GOT3 (cell line): ENCODE results near the gene PLP1.

Source experiments
- DNase-seq: peaks from one replicate; lab custom pipeline; 2025; ENCODE audit warnings: mixed read lengths; lab: John Stamatoyannopoulos, UW

The PLP1 gene

GRCh38 chrX:103830848-103831247 is 54.2 kb downstream of the PLP1 start:
- no peak for DNase-seq

- DNase-seq = no peak
Measured at GRCh38 chrX:103831342-103831802, 54.7 kb downstream of the PLP1 start.

- no peak for DNase-seq
Measured at GRCh38 chrX:103831803-103832544, 55.3 kb downstream of the PLP1 start, which contains the start of gene RAB9B. Gene RAB9B, minus strand, starts transcription at chrX:103832257. Its CDS starts 6,473 bp downstream, at chrX:103825784.

GRCh38 chrX:103839404-103839803 is 62.8 kb downstream of the PLP1 start:
- DNase-seq = no peak
